22Rv1 (cell line): Measurements from ENCODE around the gene LAP3.

Experiments used
- ZFX ChIP-seq: fragments of 450-650 bp; IDR thresholded peaks from 2 replicates; pipeline ENCODE4 v1.6.1; 2017; ENCODE audit warnings: antibody characterized with exemption, borderline replicate concordance
- TF ChIP-seq, protein P1 (sequence below): fragments of 450-650 bp; IDR thresholded peaks from 2 replicates; pipeline ENCODE4 v1.5.1; 2017; ENCODE audit warnings: mild to moderate bottlenecking

DNA sequence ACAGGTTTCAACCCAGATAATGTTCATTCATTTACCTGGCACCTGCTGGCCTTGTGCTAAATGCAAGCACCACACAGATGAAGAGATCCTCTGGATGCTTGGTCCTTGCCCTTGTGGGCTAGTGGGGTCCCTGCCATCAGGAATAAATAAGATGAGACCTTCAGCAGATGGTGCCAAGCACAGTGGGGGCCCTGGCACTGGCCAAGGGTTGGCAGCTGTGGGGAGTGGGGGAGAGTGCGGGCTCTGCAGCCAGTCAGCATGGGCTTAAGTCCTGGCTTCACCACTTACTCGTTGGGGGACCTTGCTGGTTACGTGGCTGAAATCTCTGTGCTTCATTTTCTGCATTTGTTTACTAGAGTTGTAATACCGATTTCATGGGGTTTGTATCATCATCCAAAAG is 6.9 kb downstream of the LAP3 start:
- TF ChIP-seq, protein P1, sequence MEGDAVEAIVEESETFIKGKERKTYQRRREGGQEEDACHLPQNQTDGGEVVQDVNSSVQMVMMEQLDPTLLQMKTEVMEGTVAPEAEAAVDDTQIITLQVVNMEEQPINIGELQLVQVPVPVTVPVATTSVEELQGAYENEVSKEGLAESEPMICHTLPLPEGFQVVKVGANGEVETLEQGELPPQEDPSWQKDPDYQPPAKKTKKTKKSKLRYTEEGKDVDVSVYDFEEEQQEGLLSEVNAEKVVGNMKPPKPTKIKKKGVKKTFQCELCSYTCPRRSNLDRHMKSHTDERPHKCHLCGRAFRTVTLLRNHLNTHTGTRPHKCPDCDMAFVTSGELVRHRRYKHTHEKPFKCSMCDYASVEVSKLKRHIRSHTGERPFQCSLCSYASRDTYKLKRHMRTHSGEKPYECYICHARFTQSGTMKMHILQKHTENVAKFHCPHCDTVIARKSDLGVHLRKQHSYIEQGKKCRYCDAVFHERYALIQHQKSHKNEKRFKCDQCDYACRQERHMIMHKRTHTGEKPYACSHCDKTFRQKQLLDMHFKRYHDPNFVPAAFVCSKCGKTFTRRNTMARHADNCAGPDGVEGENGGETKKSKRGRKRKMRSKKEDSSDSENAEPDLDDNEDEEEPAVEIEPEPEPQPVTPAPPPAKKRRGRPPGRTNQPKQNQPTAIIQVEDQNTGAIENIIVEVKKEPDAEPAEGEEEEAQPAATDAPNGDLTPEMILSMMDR, result no peak
- TF ChIP-seq ZFX, result no peak
